Measurements from ENCODE around the gene VPS41. TPM values are rescaled to one million over a fixed set of nuclear protein-coding genes. Genes with fewer than 3 reads are reported as not detected.

VPS41 gene
- total and polyA plus RNA-seq, 10 of the 15 experiments (the other 5 are each of a cell fraction or from before 2014, with no cell fraction given): 15.3 to 63.2 (median 47.0) TPM

DNA sequence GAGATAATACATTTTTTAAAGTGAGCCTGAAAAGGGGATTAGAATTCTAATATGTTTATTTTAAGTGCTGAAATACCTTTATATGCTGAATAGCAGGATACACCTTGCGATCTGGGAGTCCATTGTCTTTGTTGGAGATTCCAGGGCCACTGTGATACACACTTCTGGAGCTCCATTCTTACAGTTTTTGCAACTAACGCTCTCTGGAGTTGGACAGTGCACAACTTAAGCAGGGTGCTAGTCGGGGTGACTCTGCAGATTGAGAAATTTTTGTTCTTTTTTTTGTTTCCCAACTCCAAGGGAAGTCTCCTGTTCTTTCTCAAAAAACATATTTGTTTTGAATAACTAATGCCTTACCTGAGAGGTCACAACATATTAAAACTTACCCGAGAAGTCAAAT lies 45.0 kb upstream of the VPS41 start:
- Histone ChIP-seq H3K36me3 (ENCODE audit: control insufficient read depth in 2 of 2, insufficient read depth in 2 of 2, low read length in 1 of 2) (no peaks in the 10 kb centered on the region), H2AFZ (ENCODE audit: control insufficient read depth, low read depth, low read length) (no peak overlapping the region), H3K9ac (ENCODE audit: control insufficient read depth, insufficient read depth, low read length) (no peak overlapping the region), H3K4me3 (no peak overlapping the region), H3K27me3 (replicated peaks in 1 of 2; ENCODE audit: control insufficient read depth in 2 of 2, insufficient read depth in 2 of 2, low read length in 1 of 2) (no peaks in the 10 kb centered on the region; a peak in 1 of 4 replicates), H3K4me2 (ENCODE audit: control insufficient read depth, insufficient read depth) (no peak overlapping the region), H3K79me2 (ENCODE audit: control insufficient read depth, insufficient read depth, low read length) (no peaks in the 10 kb centered on the region), H3K4me1 (ENCODE audit: control insufficient read depth, insufficient read depth, low read length) (no peaks in the 10 kb centered on the region), H3K27ac (ENCODE audit: control insufficient read depth, insufficient read depth) (no peak overlapping the region), H4K20me1 (ENCODE audit: control insufficient read depth, insufficient read depth) (no peaks in the 10 kb centered on the region), H3K9me3 (replicated peaks; ENCODE audit: control insufficient read depth, insufficient read depth, low read length) (no peaks in the 10 kb centered on the region)
- DNase-seq (ENCODE audit: low read depth, low spot score) (no peak), ATAC-seq (no peak), FAIRE-seq (no peak)
- intact Hi-C loops (cut with micrococcal nuclease; ENCODE audit: unreplicated experiment): no loop called here
- no TSS peak for BruUV-seq (replicated peaks)
- ChIA-PET SMC1A (ENCODE audit: uncharacterized antibody, unreplicated experiment) (interaction anchor here (0.7 to 0.9 kb wide), 2 partner anchors 508 to 514 kb away, joined by 3 read pairs; no protein-coding TSS in a partner anchor), RAD21 (ENCODE audit: unreplicated experiment) (no interaction called here), POLR2A (no interaction called here), CTCF (no interaction called here)
- in situ Hi-C loops (cut with MboI): no loop called here
- WGBS (ENCODE audit: insufficient coverage, insufficient replicate concordance, low lambda C conversion rate, missing lambda C conversion rate): 57% methylated on average over 4 of the region's 4 CpGs
- TF ChIP-seq ZBED1 (IDR thresholded peaks at IDR 0.05; ENCODE audit: borderline replicate concordance): no peak
- no peak for TF ChIP-seq SUPT20H (IDR thresholded peaks at IDR 0.05; ENCODE audit: borderline replicate concordance, control insufficient read depth, low read depth, low read length)
- TF ChIP-seq, protein P1, sequence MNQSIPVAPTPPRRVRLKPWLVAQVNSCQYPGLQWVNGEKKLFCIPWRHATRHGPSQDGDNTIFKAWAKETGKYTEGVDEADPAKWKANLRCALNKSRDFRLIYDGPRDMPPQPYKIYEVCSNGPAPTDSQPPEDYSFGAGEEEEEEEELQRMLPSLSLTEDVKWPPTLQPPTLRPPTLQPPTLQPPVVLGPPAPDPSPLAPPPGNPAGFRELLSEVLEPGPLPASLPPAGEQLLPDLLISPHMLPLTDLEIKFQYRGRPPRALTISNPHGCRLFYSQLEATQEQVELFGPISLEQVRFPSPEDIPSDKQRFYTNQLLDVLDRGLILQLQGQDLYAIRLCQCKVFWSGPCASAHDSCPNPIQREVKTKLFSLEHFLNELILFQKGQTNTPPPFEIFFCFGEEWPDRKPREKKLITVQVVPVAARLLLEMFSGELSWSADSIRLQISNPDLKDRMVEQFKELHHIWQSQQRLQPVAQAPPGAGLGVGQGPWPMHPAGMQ (IDR thresholded peaks at IDR 0.05; ENCODE audit: borderline replicate concordance): no peak
- TF ChIP-seq TCF12 (IDR thresholded peaks at IDR 0.05; ENCODE audit: low read depth, low read length): no peak
- TF ChIP-seq, protein P2, sequence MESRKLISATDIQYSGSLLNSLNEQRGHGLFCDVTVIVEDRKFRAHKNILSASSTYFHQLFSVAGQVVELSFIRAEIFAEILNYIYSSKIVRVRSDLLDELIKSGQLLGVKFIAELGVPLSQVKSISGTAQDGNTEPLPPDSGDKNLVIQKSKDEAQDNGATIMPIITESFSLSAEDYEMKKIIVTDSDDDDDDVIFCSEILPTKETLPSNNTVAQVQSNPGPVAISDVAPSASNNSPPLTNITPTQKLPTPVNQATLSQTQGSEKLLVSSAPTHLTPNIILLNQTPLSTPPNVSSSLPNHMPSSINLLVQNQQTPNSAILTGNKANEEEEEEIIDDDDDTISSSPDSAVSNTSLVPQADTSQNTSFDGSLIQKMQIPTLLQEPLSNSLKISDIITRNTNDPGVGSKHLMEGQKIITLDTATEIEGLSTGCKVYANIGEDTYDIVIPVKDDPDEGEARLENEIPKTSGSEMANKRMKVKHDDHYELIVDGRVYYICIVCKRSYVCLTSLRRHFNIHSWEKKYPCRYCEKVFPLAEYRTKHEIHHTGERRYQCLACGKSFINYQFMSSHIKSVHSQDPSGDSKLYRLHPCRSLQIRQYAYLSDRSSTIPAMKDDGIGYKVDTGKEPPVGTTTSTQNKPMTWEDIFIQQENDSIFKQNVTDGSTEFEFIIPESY (IDR thresholded peaks at IDR 0.05): no peak
- TF ChIP-seq HCFC1 (IDR thresholded peaks at IDR 0.05; ENCODE audit: low read length): no peak
- no peak for TF ChIP-seq BMI1 (IDR thresholded peaks at IDR 0.05; ENCODE audit: borderline replicate concordance)
- TF ChIP-seq LARP7 (IDR thresholded peaks at IDR 0.05): no peak
- TF ChIP-seq RBBP5 (conservative IDR thresholded peaks at IDR 0.05): no peak
- TF ChIP-seq GATAD2B (conservative IDR thresholded peaks at IDR 0.05; ENCODE audit: low read depth): no peak
- no peak for TF ChIP-seq NFYB (IDR thresholded peaks at IDR 0.05; ENCODE audit: insufficient read depth, low read depth, low read length)
- TF ChIP-seq, protein P3, sequence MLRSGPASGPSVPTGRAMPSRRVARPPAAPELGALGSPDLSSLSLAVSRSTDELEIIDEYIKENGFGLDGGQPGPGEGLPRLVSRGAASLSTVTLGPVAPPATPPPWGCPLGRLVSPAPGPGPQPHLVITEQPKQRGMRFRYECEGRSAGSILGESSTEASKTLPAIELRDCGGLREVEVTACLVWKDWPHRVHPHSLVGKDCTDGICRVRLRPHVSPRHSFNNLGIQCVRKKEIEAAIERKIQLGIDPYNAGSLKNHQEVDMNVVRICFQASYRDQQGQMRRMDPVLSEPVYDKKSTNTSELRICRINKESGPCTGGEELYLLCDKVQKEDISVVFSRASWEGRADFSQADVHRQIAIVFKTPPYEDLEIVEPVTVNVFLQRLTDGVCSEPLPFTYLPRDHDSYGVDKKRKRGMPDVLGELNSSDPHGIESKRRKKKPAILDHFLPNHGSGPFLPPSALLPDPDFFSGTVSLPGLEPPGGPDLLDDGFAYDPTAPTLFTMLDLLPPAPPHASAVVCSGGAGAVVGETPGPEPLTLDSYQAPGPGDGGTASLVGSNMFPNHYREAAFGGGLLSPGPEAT (IDR thresholded peaks at IDR 0.05; ENCODE audit: low read depth): no peak
- TF ChIP-seq TCF7 (IDR thresholded peaks at IDR 0.05; ENCODE audit: borderline replicate concordance): no peak
- no peak for TF ChIP-seq KDM1A (IDR thresholded peaks at IDR 0.05; ENCODE audit: borderline replicate concordance)
- no peak for TF ChIP-seq CREB1 (IDR thresholded peaks at IDR 0.05; ENCODE audit: low read depth)
